Measurements from ENCODE around the gene FAM13A.

The FAM13A gene

GRCh38 chr4:88705223-88705622 lies 351.8 kb downstream of the FAM13A start:
- no peak for DNase-seq

- DNase-seq = no peak
Measured at GRCh38 chr4:88702782-88703181, 354.2 kb downstream of the FAM13A start.

GRCh38 chr4:88698519-88698918 lies 358.5 kb downstream of the FAM13A start:
- no peak for DNase-seq

GRCh38 chr4:88697588-88698329 lies 359.2 kb downstream of the FAM13A start, which contains the start of gene NAP1L5:
Gene NAP1L5, minus strand, starts transcription at chr4:88697829. Its CDS starts 75 bp downstream, at chr4:88697754.
- DNase-seq = peak; percentile 66 to 72

- peak; percentile 19 to 22 for DNase-seq
Measured at GRCh38 chr4:88697141-88697540, 359.8 kb downstream of the FAM13A start.

GRCh38 chr4:88696630-88697029 lies 360.4 kb downstream of the FAM13A start:
- DNase-seq = no peak

- no peak for DNase-seq
Measured at GRCh38 chr4:88693792-88694191, 363.2 kb downstream of the FAM13A start.

- no peak for DNase-seq
Measured at GRCh38 chr4:88690355-88690754, 366.6 kb downstream of the FAM13A start.

GRCh38 chr4:88681209-88681608 lies 375.8 kb downstream of the FAM13A start:
- no peak for DNase-seq

Data from stimulated activated CD4-positive, alpha-beta T cell treated with anti-CD3 and anti-CD28 coated beads, Interleukin-2, amount 100 ng/mL, for 24 hours (primary cell).